ENCODE data around the gene CYB5D1.

Gene CYB5D1

DNA sequence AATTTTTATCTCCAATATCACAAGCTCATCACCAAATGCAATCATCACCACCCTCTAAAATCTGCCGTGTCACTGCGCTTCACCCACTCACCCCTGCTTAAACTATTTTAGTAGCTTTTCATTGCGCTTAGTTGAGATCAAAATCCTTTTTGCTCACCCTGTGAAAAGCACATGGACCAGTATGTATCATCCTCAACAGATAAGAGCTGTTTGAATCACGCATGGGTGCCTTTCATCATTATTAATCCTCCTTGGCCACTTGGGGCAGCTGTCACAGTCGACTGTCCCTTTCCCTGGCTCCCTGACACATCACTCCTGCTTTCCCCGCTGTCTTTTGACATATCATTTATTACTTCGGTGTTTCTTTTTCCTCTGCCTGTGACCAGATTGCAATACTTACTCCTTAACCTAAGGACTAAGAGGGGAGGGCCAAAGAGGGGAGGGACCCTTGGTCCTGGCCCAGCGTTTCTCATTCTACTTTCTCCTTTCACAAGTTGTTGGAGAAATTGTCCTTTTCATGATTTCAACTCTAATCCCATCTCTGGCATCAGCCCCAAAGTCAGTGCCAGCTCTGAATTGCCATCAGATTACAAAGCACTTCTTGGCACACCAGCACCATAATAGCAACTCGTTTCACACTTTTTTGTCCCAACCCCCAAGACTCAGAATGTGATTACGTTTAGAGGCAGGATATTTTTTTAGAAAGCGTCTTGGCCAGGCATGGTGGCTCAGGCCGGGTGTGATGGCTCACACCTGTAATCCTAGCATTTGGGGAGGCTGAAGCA, 32.4 kb upstream of the CYB5D1 start:
- TF ChIP-seq ZFX (IDR thresholded peaks at IDR 0.05; ENCODE audit: borderline replicate concordance): no peak
- TF ChIP-seq, protein P1, sequence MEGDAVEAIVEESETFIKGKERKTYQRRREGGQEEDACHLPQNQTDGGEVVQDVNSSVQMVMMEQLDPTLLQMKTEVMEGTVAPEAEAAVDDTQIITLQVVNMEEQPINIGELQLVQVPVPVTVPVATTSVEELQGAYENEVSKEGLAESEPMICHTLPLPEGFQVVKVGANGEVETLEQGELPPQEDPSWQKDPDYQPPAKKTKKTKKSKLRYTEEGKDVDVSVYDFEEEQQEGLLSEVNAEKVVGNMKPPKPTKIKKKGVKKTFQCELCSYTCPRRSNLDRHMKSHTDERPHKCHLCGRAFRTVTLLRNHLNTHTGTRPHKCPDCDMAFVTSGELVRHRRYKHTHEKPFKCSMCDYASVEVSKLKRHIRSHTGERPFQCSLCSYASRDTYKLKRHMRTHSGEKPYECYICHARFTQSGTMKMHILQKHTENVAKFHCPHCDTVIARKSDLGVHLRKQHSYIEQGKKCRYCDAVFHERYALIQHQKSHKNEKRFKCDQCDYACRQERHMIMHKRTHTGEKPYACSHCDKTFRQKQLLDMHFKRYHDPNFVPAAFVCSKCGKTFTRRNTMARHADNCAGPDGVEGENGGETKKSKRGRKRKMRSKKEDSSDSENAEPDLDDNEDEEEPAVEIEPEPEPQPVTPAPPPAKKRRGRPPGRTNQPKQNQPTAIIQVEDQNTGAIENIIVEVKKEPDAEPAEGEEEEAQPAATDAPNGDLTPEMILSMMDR (IDR thresholded peaks at IDR 0.05): peak; percentile 24; the same call in 1 of the 2 replicates
- H3K27ac ChIP-seq: no peak overlapping the region

DNA sequence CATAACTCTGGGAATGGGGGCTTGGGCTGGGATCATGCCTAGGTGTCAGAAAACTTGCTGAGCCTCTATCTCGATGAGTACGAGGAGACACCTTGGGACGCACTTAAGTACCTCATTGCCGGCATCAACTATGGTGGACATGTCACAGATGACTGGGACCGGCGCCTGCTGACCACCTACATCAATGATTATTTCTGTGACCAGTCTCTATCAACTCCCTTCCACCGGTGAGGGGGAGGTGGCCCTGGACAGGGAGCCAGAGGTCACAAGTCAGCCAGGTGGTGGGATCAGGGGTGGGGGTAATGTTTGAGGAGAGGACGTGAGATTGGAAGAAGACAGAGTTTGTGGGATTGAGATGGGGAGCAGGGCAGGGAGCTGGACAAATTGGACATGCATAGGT, 27.2 kb upstream of the CYB5D1 start:
- H3K27ac ChIP-seq: no peak overlapping the region
- TF ChIP-seq ZFX (IDR thresholded peaks at IDR 0.05; ENCODE audit: borderline replicate concordance): no peak
- TF ChIP-seq, protein P1 (IDR thresholded peaks at IDR 0.05): no peak

DNA sequence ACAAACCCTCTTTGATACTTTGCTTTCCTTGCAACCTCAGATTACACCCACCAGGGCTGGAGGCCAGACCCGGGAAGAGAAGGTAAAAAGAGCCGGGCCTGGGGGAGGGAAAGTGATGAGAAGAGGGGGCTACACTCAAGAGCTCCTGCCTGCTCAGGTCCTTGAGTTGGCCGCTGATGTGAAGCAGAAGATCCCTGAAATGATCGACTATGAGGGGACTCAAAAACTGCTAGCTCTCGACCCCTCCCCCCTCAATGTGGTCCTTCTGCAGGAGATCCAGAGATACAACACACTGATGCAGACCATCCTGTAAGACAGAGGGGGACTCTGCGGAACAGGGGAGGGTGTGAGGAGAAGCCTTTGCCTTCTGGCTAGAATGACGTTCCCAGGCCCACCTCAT, 26.6 kb upstream of the CYB5D1 start:
- TF ChIP-seq, protein P1 (IDR thresholded peaks at IDR 0.05): no peak
- TF ChIP-seq ZFX (IDR thresholded peaks at IDR 0.05; ENCODE audit: borderline replicate concordance): no peak
- no peak overlapping the region for H3K27ac ChIP-seq

- TF ChIP-seq, protein P1 (IDR thresholded peaks at IDR 0.05): no peak
- TF ChIP-seq ZFX (IDR thresholded peaks at IDR 0.05; ENCODE audit: borderline replicate concordance): no peak
- peak overlapping the region; percentile 99; the same call in 1 of the 2 replicates for H3K27ac ChIP-seq
Observed at GRCh38 chr17:7832431-7832830, 25.4 kb upstream of the CYB5D1 start.

DNA sequence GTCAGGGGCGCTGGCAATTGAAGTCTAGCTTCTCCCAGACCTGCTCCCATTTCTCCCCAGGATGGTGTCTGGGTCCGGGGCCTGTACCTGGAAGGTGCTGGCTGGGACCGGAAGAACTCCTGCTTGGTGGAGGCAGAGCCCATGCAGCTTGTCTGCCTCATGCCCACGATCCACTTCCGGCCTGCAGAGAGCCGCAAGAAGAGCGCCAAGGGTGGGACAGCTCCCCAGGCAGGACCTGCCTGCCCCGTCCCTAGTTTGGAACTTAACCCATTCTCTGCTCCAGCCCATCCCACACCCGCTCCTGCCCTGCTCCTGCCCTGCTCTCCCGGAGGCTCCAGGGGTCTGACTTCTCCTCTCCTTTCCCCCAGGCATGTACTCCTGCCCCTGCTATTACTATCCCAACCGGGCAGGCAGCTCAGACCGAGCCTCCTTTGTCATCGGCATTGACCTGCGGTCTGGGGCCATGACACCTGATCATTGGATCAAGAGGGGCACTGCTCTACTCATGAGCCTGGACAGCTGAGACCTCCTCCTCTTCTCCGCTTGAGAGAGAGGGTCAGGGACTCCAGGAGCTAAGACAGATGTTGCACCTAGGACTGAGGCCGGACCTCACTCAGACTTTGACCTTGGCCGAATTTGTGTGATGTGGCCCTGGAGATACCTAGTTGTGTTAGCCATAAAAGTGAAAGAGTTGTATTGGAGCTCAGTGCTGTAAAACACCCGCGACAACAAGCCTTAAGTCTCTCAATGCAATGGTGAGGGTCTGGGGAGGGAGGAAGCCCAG, 24.6 kb upstream of the CYB5D1 start:
- peak overlapping the region; percentile 99 for H3K27ac ChIP-seq
- TF ChIP-seq, protein P1 (IDR thresholded peaks at IDR 0.05): no peak
- no peak for TF ChIP-seq ZFX (IDR thresholded peaks at IDR 0.05; ENCODE audit: borderline replicate concordance)

GRCh38 chr17:7833795-7834541, 23.8 kb upstream of the CYB5D1 start, which contains the start of gene KDM6B:
KDM6B (plus strand) TSS chr17:7834217; CDS start chr17:7845555, 11,338 bp downstream.
- TF ChIP-seq, protein P1 (IDR thresholded peaks at IDR 0.05): no peak
- no peak for TF ChIP-seq ZFX (IDR thresholded peaks at IDR 0.05; ENCODE audit: borderline replicate concordance)
- H3K27ac ChIP-seq: peak within 1 kb of the TSS; percentile 99

Data from 22Rv1 (cell line).